HG02623 (cell line): ENCODE results near the gene EYS.
"Not testable (repeated sequence)": the region's sequence is repeated elsewhere in the genome, so short reads cannot be mapped to it uniquely, and the experiment has no call there.

Experiments
- ATAC-seq: cut with Tn5 transposase; IDR thresholded peaks from one replicate; pipeline ENCODE4 v1.9.1; 2021; ENCODE audit warnings: moderate library complexity; ENCODE audit not compliant: unreplicated experiment

The EYS gene

DNA sequence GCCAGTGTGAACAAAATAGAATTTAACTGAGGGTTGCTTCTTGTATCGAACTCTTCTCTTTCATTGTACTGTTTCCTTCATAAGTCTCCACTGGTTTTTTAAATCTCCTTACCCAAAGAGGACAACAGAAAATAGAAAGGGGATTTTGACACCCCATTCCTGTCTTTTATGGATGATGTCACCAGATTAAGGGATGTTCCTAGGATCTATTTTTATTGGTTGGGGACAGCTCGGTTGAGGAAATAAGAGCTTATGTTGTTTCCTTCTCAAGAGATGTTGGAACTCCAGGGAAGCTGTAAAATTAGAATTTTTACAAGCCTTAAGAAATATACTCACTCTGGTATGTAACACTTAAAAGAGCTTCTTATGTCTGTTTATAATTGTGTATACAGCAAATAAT is 1900.0 kb downstream of the EYS start:
- ATAC-seq: no peak

DNA sequence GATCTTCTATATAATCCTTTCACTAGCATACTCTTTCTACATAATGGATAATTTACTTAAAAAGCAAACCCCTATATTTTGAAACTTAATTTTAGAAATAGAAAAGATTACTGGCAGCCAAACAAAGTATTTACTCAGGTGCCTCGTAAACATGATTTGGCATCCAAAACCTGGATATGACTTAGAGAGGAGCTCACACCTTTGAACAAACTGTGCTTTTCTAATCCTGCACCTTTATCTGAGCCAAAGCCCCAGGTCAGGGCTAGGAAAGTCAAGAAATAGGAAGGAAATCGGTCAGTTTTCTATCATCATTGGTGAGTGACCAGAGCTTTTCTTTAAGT is 1900.5 kb downstream of the EYS start:
- ATAC-seq: no peak

DNA sequence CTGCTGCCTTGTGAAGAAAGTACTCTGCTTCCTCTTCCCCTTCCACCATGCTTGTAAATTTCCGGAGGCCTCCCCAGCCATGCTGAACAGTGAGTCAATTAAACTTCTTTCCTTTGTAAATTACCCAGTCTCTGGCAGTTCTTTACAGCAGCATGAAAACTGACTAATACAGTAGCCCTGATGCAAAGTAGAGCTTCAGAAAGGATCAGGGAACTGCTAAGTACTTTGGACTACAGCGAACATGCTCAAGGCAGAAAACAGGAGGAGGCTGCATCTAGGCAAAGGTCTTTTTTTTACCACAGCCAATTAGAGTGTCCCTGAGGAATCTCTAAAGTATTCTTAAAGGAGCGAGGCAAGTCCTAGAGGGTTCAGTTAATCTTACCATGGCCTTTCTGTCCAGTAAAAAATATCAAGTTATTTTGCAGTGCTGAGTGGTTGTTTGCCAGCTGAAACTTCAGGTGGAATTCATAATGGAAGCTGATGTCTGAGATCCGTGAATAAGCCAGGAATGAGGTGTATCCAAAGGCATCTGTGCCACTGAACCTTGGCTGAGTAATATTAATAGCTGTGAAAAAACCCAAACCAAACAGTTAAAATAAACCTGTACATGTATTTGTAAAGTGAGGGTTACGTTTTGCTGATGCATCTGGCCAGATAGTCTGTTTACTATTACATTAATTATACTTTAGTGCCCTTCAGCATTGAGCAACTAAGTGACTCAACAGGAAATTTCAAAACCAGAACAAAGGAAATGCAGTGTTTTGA is 1901.0 kb downstream of the EYS start:
- ATAC-seq: no peak

DNA sequence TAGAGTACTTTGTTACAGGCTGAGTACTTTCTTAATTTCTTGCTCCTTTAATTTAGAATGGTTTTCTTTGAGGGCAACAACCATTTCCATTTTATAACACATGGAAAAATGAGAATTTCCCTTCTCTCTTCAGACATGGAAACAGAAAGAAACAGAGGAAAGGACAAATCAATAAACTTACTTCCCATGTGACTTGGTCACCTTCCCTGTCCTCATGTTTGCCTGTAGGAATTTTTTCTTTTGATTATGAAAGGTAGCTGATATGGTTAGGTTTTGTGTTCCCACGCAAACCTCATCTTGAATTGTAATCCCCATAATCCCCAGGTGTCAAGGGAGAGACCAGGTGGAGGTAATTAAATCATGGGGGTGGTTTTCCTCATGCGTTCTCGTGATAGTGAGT is 1901.7 kb downstream of the EYS start:
- ATAC-seq: no peak

DNA sequence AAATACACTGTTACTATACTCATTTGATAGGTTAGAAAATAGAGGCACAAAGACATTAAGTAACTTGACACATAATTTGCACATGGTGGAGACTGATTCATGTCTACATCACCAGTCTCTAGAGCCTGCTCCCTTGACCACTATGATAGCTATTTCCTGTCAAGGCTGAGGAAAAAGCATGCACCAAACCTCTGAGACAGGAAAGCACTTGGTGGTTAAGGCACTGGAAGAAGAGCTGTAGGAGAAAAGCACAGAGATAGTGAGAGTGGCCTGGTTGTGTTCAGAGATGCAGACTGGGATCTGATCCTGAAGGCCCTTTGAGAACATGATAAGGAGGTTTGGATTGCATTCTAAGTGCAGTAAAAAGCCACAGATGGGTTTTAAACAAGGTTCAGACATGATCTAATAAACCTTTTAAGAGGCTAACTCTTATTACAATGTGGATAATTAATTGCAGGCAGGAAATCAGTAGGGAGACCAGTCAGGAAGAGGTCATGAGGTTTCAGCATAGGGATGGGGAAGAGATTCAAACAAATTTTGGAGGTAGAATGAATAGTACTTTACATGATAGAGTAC is 1902.6 kb downstream of the EYS start:
- no peak for ATAC-seq

DNA sequence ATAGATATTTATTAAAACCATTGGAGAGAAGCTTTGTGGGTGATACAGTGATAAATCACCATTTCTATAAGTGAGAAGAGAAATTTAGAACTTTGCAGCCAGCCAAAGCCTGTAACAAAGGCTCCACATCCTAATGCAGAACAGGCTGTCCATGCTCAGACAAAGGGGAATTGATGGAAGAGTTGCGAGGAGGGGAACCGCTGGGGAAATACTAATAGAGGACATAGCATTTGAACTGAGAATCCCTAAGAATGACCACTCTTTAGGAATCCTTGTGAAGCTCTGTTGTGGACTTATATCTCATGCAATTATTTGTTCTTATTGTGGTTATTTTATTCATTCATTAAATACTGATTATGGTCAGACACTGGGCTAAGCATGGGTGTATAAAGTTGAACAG is 1903.7 kb downstream of the EYS start:
- no peak for ATAC-seq

DNA sequence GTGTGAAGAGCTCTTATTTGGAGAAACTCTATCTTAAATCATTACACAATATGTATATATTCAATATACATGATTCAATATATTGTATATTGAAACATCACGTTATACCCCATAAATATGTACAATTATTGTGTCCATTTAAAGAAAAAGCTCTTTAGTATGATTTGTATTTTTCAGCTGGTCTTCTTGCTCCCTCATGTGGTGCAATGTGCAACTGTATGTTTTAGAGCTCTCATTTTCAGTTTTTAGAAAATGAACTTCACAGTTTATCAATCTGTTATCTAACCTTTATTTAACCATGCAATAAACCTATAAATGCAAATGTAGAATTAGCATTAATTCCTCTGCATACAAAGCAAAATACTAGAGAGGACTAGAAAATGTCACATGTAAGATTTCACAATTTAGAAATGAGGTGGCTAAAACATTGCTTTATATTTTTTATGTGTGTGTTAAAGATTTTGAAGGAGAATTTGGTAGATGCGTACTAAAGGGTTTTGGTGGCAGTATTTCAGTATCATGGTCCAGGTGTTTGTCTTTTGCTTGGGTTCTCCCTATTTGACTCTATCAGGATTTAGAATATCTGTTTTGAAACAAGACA is 1904.3 kb downstream of the EYS start:
- no peak for ATAC-seq

DNA sequence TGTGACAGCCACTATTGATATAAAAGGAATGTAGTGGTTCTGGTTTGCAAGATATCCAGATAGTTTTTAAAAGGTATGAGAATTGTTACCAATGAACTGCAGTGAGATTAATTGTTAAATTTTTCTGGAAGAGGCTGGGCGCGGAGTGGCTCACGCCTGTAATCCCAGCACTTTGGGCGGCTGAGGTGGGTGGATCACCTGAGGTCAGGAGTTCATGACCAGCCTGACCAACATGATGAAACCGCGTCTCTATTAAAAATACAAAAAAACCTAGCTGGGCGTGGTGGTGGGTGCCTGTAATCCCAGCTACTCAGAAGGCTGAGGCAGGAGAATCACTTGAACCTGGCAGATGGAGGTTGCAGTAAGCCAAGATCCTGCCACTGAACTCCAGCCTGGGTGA is 1906.6 kb downstream of the EYS start:
- not testable (repeated sequence) for ATAC-seq

DNA sequence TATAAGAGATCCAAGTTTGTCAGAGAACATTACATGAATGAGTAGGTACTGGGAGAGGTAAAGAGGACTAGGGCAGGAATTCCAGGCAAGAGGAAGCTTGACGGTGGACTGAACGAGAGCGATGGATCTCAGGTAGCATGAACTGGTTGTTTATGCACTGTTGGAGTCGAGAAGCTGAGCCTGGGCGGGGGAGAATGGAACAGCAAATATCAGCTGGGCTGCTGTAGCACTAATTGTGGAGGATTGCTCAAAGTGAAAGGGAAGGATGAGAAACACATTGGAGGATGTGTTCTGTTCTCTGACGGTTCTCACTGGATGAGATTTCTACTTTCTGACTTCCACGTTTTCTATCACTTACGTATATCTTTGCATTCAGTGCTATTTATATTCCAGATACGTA is 1907.2 kb downstream of the EYS start:
- no peak for ATAC-seq

DNA sequence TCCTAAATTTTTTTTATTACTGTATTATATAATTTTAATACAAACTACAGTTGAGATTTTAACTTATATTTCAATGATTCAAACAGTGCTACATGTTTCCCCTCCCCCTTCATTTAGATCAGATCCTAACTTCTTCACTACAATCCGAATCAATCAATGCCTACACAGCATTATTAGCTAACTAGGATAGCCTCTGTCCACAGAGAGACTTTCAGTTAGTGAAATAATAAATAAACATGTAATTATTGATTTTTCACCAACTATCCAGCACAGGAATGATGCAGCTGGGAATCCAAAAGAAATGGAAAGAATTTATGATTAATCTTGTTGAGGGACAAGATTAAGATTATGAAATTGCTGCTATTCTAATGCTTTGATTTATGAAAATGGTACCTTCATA is 1907.7 kb downstream of the EYS start:
- no peak for ATAC-seq

DNA sequence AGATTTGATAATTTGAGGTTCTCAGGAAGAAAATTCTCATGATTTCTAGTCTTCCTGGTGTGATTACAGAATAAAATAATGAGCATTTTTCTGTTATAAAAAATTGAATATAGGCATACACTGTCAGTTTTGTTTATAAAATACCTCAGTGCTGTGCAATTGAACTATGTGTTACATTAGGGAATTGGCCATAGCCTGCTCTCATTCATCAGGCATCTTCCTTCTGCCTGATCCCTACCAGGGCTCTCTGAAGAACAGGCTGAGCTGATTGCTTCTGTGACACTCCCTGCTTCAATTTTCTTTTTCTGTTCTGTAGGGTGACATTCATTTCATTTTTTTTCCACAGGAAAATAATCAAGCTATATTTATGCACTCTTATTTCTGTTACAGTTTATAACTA is 1908.6 kb downstream of the EYS start:
- no peak for ATAC-seq

DNA sequence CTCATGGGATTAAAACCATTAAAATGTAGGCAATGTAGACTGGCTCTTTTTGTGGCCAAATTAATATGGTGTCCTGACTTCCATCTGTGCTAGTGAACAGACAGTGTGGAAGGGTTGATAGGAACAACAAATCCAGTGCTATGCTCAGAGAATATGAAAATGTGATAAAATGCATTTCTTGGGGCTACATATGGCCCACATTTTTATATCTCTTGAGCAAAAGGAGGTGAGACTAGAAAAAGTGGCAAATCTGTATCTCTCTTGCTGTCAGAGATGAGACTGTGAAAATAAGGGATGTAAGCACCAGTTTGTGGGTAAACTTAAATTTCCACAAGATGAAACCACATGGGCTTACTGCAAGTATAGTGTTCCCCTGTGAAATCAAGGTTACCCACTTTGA is 1909.3 kb downstream of the EYS start:
- no peak for ATAC-seq

DNA sequence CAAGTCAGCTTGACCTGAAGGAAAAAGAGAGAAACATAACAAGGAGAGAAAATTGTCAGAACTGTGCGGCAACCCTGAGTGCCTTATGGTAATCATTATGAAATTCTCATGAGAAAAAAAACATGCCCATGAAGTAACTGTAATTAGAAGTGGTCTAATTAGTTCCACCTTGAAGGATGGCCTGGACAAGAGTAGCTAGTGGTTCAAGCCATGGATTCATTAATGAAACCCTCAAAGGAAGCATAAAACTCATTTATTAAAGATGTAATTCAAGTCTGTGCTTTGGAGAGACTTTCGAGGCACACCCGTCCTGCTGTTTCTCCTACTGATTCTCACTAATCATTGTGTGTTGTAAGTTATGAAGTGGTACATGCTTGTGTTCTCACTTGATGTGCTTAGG is 1911.2 kb downstream of the EYS start:
- ATAC-seq: no peak

DNA sequence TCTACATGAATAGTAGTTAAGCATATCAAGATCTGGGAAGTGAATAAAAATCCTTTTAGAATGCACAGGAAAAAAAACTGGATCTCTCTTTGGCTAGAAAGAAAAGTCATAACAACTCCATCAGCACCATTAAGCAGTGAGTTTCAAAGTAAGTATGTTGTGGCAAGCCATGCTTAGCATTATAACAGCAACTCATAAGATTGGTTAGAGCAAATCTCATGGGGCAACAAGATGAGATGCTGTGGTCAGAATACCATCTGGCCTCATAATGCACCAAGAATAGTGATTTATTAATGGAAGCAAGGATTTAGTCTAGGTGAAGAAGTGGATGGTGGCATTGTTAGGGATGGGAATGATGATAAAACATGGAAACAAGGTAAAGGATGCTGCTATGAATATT is 1912.0 kb downstream of the EYS start:
- ATAC-seq: no peak

DNA sequence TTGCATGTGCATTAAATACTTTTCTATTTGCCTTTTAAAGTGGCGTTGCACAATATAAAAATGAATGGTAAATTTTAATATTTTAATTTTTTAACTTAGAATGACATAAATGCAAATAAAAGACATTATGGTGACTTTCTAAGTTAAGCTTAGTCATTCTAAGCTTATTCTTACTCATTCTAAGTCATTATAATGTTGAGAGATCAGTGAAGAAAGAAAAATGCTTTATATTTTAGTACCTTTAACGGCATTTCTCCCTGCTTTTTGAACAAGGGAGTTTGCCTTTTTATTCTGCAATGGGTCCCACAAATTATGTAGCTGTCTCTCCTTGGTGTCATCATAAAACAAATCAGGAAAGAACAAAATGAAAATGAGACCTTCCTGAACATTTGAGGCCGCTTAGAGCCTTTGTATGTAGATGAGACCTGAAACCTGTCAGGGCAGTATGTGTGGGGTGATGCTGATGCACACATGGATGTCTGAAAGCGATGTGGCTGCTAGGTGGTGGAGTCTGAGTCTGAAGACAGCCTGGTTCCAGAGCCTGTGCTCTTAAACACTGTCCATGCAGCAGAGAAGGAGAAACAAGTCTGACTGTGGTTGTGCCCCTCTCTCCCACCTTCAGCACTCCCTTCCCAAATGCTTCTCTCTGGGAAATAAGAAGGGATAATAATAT is 1913.4 kb downstream of the EYS start:
- no peak for ATAC-seq

DNA sequence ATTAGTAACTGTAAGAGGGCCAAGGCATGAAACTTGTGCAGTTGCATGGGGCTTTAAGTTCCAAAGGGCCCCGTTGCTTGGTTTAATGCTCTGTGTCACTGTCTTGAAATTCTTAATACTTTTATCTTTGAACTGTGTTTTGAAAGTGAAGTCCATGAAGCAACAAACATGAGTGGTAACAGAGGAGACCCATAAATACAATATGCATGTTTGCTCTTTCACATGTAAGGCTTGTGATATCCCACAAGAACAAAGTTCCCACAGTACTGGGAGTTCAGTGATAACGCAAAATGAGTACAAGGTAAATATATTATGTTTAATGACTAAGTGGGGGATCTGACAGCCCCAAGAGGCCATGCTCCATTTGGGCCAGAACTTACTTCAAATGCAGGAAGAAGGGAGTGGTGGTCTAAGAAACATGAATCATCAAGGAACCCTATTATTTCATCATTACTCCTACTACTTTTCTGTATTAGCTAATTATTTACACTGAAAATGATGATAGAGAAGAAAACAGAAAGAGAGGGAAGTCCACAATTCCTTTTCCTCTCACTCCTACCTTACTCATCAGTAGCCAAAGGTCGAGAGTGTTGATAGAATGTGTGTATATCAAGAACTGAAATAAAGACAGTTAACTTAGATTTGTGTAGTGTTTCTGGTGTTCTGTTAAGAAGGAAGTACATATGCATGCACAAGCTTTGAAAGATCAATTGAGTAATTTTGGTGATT is 1914.1 kb downstream of the EYS start:
- no peak for ATAC-seq

DNA sequence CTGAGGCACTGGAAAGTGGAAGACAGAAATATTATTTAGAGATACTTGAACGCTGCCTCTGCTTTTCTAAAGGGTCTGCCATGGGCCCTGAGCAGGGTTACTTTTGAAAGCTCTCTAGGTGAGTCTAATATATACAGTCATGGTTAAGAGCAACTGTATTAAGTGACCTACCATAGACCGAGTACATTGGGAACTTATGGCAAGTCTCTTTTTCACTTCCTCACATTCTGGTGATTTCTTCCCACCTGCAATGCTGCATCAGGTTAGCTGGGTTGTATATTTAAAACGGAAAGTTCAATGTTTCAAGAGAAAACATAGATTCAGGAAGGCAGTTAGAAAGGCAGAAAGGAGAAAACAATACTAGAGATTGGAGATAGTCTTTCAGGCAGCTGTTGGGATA is 1916.7 kb downstream of the EYS start:
- ATAC-seq: peak; percentile 50

DNA sequence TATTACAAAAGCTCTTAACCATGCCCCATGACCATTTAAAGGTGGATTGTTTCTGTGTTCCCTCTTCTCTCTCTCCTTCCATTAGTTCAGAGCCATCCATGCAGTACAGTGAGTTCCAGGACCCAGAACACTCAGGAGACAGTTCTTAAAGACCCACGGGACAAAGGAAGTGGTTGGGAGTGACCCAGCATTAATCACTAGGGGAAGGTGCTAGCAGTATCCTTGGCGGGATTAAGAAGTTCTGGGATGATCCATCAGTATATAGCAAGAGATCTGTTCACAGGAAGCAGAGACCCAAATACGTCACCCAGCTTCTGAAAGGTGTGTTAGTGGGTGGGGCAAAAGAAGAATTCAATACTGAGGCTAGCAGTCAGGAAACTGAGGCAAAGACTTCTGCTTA is 1917.3 kb downstream of the EYS start:
- no peak for ATAC-seq

DNA sequence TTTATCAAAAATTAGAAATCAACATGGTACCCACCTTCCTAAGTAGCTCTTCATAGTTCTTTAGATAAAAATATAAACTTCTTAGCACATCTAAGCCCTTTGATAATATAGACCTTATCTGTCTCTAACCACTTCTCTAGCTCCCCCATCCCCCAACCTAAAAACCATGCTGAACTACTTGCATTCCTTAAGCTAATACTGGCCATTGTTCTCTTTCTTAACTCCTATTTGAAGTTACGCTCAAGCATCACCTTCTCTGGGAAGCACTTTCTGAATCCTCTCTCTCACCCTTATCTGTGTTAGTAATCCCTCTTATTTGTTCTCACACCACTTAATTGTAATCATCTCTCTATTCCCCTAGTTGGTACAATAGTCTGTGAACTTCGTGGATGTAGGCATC is 1918.5 kb downstream of the EYS start:
- ATAC-seq: no peak

DNA sequence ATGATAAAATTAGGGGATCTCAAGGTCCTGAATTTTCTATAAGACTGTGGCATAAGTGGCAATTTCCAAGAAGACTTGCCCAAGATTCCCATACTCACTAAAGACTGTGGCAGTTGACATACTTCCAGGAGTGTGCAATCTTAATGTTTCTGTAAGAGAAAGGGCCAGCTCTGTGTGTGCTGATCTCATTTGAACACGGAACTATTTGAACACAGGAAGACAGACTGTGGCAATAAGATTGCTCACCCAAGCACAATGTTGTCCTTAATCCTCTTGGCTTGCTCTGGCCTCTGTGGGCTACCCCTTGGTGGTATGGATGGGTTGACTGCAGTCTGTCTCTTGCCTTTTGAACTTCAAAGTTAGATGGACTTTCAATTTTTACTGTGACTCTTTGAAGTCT is 1920.0 kb downstream of the EYS start:
- no peak for ATAC-seq

DNA sequence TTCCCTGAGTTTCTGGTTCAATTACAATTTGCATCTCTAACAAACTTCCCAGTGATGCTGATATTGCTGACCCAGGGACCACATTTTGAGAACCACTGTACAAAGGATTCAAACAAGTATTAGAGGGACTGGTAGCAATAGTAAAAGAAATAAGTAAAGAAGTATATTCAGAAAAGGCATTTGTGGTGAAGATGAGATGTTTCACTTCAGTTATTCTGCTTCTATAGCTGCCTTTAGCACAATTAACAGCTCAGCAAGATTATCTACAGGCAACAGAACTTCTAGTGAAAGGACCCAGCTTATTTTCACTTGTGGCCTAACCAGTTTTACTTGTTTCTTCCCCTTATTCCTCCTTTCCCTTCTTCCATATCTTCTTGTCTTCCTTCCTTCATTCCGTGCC is 1922.0 kb downstream of the EYS start:
- no peak for ATAC-seq

DNA sequence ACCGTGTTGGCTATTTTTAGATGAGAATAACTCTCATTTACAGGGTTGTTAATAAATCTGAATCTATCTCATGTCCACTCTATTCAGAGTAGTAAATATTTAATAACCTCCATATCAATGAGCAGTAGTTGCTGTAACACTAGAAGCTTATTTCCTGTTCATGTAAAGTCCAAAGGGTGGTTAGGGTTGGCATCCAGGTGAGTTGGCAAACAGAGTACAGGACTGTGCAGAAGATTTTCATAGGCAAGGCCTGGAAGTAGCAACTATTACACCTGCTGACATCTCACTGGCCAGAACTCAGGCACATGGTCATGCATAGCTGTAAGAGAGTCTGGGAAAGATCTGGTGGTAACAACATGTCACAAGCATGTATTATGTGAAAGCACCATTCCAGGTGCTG is 1923.9 kb downstream of the EYS start:
- no peak for ATAC-seq
